ENCODE data around the gene LONRF2.
"Not testable (repeated sequence)": the region's sequence is repeated elsewhere in the genome, so short reads cannot be mapped to it uniquely, and the experiment has no call there.

LONRF2 gene

DNA sequence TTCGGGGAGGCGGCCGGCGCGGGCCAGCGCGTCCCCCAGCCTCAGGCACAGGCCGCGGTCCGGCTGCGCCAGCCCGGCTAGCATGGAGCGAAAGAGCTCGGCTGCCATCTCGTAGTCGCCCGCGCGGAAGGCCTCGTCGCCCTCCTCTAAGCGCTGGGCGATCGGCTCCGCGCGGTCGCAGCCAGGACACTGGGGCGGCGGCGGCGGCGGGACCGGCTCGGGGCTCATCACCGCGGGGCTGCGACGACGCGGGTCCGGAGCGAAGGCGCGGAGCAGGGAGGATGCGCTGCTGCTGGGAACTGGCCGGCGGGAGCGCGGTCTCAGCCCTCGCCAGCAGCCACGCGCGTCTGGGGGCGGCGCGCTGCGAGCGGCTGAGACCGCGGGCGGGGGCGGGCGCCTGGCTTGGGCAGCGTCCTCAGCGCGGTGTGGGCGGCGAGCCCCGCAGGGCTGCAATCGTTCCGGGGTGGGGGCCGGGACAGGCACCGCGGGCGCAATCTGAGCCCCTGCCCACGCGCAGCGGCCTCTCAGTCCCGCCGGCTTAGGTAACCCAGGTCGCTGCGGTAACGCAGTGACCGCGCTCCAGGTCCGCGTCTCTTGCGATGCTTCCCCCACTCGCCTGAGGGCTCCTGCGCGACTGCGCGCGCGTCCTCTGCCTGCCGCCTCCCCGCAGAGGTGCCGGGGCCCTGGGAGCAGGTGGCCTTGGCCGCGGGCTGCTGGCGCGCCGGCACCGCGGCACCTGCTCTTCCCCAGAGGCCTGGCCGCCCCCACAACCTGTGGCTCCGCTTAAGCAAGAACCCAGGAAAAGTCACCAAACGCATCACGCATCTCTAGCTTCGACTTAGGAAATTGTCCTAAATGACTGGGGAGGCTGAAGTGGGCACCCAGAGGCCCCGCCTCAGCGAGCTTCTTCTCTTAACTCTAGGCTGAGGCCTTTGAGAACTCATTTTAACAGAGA, at the start of gene LONRF2:
LONRF2 (minus strand) TSS at position 636 of the 955 bp plus-strand sequence; CDS start at position 228, 408 bp downstream.
- TF ChIP-seq, protein P1, sequence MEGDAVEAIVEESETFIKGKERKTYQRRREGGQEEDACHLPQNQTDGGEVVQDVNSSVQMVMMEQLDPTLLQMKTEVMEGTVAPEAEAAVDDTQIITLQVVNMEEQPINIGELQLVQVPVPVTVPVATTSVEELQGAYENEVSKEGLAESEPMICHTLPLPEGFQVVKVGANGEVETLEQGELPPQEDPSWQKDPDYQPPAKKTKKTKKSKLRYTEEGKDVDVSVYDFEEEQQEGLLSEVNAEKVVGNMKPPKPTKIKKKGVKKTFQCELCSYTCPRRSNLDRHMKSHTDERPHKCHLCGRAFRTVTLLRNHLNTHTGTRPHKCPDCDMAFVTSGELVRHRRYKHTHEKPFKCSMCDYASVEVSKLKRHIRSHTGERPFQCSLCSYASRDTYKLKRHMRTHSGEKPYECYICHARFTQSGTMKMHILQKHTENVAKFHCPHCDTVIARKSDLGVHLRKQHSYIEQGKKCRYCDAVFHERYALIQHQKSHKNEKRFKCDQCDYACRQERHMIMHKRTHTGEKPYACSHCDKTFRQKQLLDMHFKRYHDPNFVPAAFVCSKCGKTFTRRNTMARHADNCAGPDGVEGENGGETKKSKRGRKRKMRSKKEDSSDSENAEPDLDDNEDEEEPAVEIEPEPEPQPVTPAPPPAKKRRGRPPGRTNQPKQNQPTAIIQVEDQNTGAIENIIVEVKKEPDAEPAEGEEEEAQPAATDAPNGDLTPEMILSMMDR (IDR thresholded peaks at IDR 0.05; ENCODE audit: low read depth, low read length, missing control alignments): no peak
- no peak for DNase-seq (ENCODE audit: extremely low read depth, low read depth)
- peak within 1 kb of the TSS; percentile 45 for H3K4me3 ChIP-seq (replicated peaks; ENCODE audit: low read depth, low read length)

DNA sequence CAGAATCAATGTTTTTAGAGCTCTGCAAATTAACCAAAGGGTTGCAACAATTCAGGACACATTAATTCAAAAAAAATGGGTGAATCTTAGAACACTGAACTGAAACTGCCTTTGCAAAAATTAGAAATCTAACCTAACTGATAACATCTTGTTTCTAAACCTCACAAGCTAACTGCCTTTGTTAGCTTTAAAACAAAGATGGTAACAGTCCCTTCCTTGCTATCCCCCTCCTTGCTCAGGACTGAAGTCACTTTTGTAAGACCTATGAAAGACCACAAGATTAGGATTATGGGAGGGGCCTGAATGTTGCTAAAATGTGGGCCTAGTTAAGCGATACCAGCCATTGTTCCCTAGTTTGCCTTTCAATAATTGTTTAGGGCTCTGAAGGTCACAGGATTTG, 44.9 kb upstream of the LONRF2 start:
- TF ChIP-seq, protein P1 (IDR thresholded peaks at IDR 0.05; ENCODE audit: low read depth, low read length, missing control alignments): no peak
- DNase-seq (ENCODE audit: extremely low read depth, low read depth): no peak
- no peak overlapping the region for H3K4me3 ChIP-seq (replicated peaks; ENCODE audit: low read depth, low read length)

DNA sequence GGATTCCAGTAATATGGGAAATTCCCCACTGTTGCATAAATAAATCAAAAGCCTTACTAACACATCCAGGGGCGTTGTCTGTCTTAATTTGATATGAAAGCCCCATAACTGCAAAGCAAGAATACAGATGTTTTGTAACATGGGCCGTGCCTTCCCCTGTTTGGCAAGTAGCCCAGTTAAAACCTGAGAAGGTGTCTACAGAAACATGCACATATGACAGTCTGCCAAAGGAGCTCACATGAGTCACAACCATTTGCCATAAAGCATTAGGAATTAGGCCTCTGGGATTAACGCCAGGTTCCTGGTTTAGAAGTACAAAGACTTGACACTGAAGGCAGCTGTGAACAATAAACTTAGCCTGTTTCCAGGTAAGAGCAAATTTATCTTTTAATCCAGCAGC, 43.1 kb upstream of the LONRF2 start:
- H3K4me3 ChIP-seq (replicated peaks; ENCODE audit: low read depth, low read length): no peak overlapping the region
- TF ChIP-seq, protein P1 (IDR thresholded peaks at IDR 0.05; ENCODE audit: low read depth, low read length, missing control alignments): no peak
- peak; percentile 100 for DNase-seq (ENCODE audit: extremely low read depth, low read depth)

DNA sequence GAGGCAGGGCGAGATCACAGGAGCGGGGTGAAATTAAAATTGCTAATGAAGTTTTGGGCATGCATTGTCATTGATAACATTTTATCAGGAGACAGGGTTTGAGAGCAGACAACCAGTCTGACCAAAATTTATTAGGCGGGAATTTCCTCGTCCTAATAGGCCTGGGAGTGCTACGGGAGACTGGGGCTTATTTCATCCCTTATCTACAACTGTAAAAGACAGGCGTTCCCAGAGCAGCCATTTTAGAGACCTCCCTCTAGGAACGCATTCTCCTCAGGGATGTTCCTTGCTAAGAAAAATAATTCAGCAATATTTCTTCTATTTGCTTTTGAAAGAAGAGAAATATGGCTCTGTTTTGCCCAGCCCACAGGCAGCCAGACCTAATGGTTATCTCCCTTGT, 40.0 kb upstream of the LONRF2 start:
- not testable (repeated sequence) for H3K4me3 ChIP-seq (replicated peaks; ENCODE audit: low read depth, low read length); DNase-seq (ENCODE audit: extremely low read depth, low read depth)

DNA sequence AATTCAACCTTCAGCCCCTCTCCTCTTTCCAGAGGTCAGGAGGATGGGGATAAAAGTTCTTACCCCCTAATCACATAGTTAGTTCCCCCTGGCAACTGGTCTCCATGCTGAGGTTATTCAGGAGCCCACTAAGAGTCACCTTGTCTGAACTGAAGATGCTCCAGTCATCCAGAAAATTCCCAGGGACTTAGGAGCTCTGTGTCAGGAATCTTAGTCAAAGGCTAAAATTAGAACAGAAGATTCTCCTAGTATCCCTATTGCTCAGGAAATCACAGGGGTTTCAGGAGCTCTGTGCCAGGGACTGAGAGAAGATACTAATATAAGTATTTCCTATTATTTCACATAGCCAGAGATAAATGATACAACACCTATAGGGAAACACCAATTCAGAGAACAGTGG, 37.3 kb upstream of the LONRF2 start:
- TF ChIP-seq, protein P1 (IDR thresholded peaks at IDR 0.05; ENCODE audit: low read depth, low read length, missing control alignments): no peak
- no peak for DNase-seq (ENCODE audit: extremely low read depth, low read depth)
- H3K4me3 ChIP-seq (replicated peaks; ENCODE audit: low read depth, low read length): no peak overlapping the region

DNA sequence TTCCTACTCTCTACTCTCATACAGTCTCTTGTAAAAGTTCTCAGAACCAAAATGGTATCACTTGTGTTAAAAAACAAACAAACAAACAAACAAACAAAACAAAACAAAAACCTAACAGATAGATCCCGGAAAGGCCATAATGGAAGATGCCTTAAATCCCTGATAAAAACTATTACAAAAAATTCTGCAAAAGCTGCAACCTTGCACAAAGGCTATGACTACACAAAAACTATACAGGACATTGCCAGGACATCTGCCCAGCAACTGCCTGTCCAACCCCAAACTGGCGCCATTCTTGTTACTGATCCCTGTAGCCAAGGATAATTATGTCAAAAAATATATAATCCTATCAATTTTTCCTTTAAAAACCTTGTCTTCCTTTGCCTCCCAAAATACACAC, 36.3 kb upstream of the LONRF2 start:
- TF ChIP-seq, protein P1 (IDR thresholded peaks at IDR 0.05; ENCODE audit: low read depth, low read length, missing control alignments): no peak
- H3K4me3 ChIP-seq (replicated peaks; ENCODE audit: low read depth, low read length): no peak overlapping the region
- DNase-seq (ENCODE audit: extremely low read depth, low read depth): no peak

DNA sequence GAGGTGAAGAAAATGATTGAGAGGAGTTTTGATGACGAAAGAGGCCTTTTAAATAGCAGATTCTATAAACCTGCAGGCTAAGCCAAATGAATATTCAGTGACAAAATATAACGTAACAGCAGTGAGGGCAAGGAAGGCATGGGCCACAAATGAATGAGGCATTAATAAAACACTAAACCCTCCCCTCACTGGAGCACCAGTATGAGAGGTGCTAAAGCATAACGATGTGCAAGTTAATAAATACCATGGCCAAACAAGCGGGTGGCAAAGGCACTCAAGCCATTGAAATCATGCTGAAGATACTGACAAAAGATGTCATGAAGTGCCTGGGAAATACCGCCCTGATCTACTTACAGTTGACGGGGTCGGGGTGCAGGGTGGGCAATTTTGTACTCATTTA, 30.2 kb upstream of the LONRF2 start:
- TF ChIP-seq, protein P1 (IDR thresholded peaks at IDR 0.05; ENCODE audit: low read depth, low read length, missing control alignments): no peak
- H3K4me3 ChIP-seq (replicated peaks; ENCODE audit: low read depth, low read length): no peak overlapping the region

More for the DNA sequence above, 30.2 kb upstream of the LONRF2 start:
- no peak for DNase-seq (ENCODE audit: extremely low read depth, low read depth)
